HG03558 (cell line): Measurements from ENCODE around the gene FAM114A1.
"Not testable (repeated sequence)": the region's sequence is repeated elsewhere in the genome, so short reads cannot be mapped to it uniquely, and the experiment has no call there.

ENCODE experiments used
- ATAC-seq: cut with Tn5 transposase; IDR thresholded peaks from one replicate; pipeline ENCODE4 v1.9.1; 2021; ENCODE audit warnings: moderate number of reproducible peaks; ENCODE audit not compliant: unreplicated experiment; ENCODE audit errors: extremely low read depth

The FAM114A1 gene

GRCh38 chr4:38957893-38958292 is 90.3 kb downstream of the FAM114A1 start:
- ATAC-seq = no peak

GRCh38 chr4:38958453-38959190 is 91.0 kb downstream of the FAM114A1 start:
- ATAC-seq = no peak

- ATAC-seq = not testable (repeated sequence)
Observed at GRCh38 chr4:38959248-38959647, 91.6 kb downstream of the FAM114A1 start.

GRCh38 chr4:38964942-38965775 is 97.6 kb downstream of the FAM114A1 start:
- ATAC-seq = no peak

- no peak for ATAC-seq
Observed at GRCh38 chr4:38965866-38966265, 98.3 kb downstream of the FAM114A1 start.

GRCh38 chr4:38967260-38968095 is 99.9 kb downstream of the FAM114A1 start:
- no peak for ATAC-seq

- no peak for ATAC-seq
Observed at GRCh38 chr4:38968668-38969067, 101.1 kb downstream of the FAM114A1 start.

GRCh38 chr4:38976308-38976707 is 108.7 kb downstream of the FAM114A1 start:
- no peak for ATAC-seq

- ATAC-seq = no peak
Observed at GRCh38 chr4:38979081-38979480, 111.5 kb downstream of the FAM114A1 start.

- ATAC-seq = no peak
Observed at GRCh38 chr4:38979511-38980230, 112.1 kb downstream of the FAM114A1 start.

GRCh38 chr4:38980903-38981676 is 113.5 kb downstream of the FAM114A1 start:
- ATAC-seq = no peak

- ATAC-seq = no peak
Observed at GRCh38 chr4:38982361-38983095, 114.9 kb downstream of the FAM114A1 start.

GRCh38 chr4:38983291-38983690 is 115.7 kb downstream of the FAM114A1 start:
- no peak for ATAC-seq

- ATAC-seq = no peak
Observed at GRCh38 chr4:38983787-38984598, 116.4 kb downstream of the FAM114A1 start.

- ATAC-seq = no peak
Observed at GRCh38 chr4:38985410-38986100, 117.9 kb downstream of the FAM114A1 start.

GRCh38 chr4:38987491-38987890 is 119.9 kb downstream of the FAM114A1 start:
- ATAC-seq = no peak

- not testable (repeated sequence) for ATAC-seq
Observed at GRCh38 chr4:38988353-38988752, 120.7 kb downstream of the FAM114A1 start.
